Stomach smooth muscle (tissue), 2 donors: ENCODE data around the gene LRIT3.

Experiments used
- H3K27ac ChIP-seq: one replicate; pipeline ENCODE4 v1.7.0; 2013; ENCODE audit warnings: mild to moderate bottlenecking, low read length, inconsistent platforms
- H3K27me3 ChIP-seq, 2 donors: one replicate each; pipeline ENCODE4 v1.7.0; 2013; ENCODE audit warnings: low read length in 2 of 2; ENCODE audit not compliant: insufficient read depth in 2 of 2, control insufficient read depth in 1 of 2
- H3K36me3 ChIP-seq, 2 donors: one replicate each; pipeline ENCODE4 v1.7.0; 2013; ENCODE audit warnings: low read length in 2 of 2; ENCODE audit not compliant: control insufficient read depth in 2 of 2, insufficient read depth in 2 of 2
- H3K4me1 ChIP-seq: one replicate; pipeline ENCODE4 v1.7.0; 2013; ENCODE audit warnings: low read length; ENCODE audit not compliant: control insufficient read depth, insufficient read depth
- H3K4me3 ChIP-seq, 2 donors: one replicate each; pipeline ENCODE4 v1.7.0; 2013; ENCODE audit warnings: low read length in 2 of 2
- H3K9ac ChIP-seq, 2 donors: one replicate each; pipeline ENCODE4 v1.7.0; 2013; ENCODE audit warnings: low read length in 2 of 2, mild to moderate bottlenecking in 1 of 2
- H3K9me3 ChIP-seq, 2 donors: one replicate each; pipeline ENCODE4 v1.7.0; 2013; ENCODE audit warnings: low read length in 2 of 2; ENCODE audit not compliant: control insufficient read depth in 2 of 2
- donor health status: healthy.
- donor health status: Pancreatic carcinoma.

LRIT3 gene

DNA sequence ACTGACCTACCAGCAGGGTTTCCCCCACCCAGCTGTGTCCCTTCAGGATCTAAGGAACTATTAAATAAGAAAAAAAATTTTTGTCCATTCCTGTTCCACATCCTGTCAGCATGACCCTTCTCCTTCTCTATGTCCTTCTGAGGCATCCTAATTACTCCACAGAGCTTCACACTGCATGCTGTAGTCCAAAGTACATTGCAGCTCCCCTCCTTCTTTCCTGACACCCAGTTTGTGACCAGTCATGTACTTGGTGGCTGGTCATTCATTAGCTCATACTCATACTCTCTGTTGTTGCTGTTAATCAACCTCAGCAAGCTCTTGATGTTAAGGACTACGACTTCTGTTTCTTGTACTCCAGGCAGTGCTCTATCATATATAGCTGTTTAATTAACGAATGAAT, 62.3 kb downstream of the LRIT3 start:
- Histone ChIP-seq H3K9ac (no peak overlapping the region), H3K27ac (no peak overlapping the region), H3K4me1 (no peaks in the 10 kb centered on the region), H3K4me3 (no peak overlapping the region), H3K36me3 (no peaks in the 10 kb centered on the region), H3K9me3 (no peaks in the 10 kb centered on the region), H3K27me3 (no peaks in the 10 kb centered on the region)

DNA sequence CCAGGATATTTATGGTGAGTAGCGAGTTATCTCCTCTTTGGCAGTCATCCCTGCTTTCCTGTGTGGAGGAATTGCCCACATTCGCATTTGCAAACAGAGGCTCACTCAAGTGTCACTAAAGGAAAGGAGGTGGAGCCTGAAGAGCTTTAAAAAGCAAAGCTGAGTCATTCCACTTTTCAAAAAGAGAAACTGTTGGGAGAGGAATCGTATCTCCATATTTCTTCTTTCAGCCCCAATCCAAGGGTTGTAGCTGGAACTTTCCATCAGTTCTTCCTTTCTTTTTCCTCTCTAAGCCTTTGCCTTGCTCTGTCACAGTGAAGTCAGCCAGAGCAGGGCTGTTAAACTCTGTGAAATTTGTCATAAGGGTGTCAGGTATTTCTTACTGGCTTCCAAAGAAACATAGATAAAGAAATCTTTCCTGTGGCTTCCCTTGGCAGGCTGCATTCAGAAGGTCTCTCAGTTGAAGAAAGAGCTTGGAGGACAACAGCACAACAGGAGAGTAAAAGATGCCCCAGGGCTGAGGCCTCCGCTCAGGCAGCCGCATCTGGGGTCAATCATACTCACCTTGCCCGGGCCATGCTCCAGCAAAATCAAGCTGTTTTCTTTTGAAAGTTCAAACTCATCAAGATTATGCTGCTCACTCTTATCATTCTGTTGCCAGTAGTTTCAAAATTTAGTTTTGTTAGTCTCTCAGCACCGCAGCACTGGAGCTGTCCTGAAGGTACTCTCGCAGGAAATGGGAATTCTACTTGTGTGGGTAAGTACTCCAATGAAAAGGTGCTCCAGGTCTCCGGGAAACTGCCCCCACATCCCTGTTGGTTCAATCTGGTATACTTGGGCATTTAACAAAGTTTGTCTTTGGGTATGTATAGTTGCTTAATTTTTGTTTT, 65.0 kb downstream of the LRIT3 start, which contains the start of gene EGF:
TSS of gene EGF (plus strand) at position 178 of the 890 bp plus-strand sequence. CDS start at position 631, 453 bp downstream.
- no peak within 1 kb of the TSS for H3K9ac ChIP-seq
- H3K4me3 ChIP-seq = no peak within 1 kb of the TSS
- peak within 1 kb of the TSS; percentile 11 for H3K27ac ChIP-seq

GRCh38 chr4:109913596-109914241, 65.8 kb downstream of the LRIT3 start:
- Histone ChIP-seq H3K27ac (no peak overlapping the region), H3K9me3 (no peaks in the 10 kb centered on the region), H3K9ac (no peak overlapping the region), H3K4me1 (no peaks in the 10 kb centered on the region), H3K4me3 (no peak overlapping the region), H3K27me3 (no peaks in the 10 kb centered on the region), H3K36me3 (no peaks in the 10 kb centered on the region)

More for the DNA sequence above, 65.0 kb downstream of the LRIT3 start, which contains the start of gene EGF:
- no peaks in the 10 kb centered on the region for H3K27me3 ChIP-seq
- H3K4me1 ChIP-seq = no peaks in the 10 kb centered on the region
- H3K9me3 ChIP-seq = no peaks in the 10 kb centered on the region
- H3K36me3 ChIP-seq = no peaks in the 10 kb centered on the region

DNA sequence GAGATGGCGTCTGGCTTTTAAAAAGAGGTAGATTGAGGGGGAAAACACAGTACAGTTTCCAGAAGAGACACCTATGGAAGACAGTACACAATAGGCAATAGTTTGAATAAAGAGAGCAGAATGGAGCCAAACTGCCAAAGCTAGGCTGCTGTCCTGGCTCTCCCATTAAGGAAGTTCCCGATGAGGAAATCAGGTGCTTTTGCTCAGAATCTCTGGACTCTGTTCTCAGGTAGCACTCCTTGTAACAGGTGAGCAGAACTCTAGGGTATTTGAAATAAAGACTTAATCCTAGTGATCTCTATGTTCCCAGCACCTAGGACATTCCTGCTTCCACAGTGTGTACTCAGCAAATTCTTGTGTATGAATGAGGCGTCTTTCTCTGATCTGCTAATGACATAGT, 66.4 kb downstream of the LRIT3 start:
- no peaks in the 10 kb centered on the region for H3K9me3 ChIP-seq
- no peaks in the 10 kb centered on the region for H3K36me3 ChIP-seq
- no peaks in the 10 kb centered on the region for H3K27me3 ChIP-seq
- H3K4me3 ChIP-seq = no peak overlapping the region
- H3K9ac ChIP-seq = no peak overlapping the region
- H3K27ac ChIP-seq = no peak overlapping the region
- H3K4me1 ChIP-seq = no peaks in the 10 kb centered on the region

GRCh38 chr4:109915385-109916026, 67.6 kb downstream of the LRIT3 start:
- Histone ChIP-seq H3K4me3 (no peak overlapping the region), H3K4me1 (no peaks in the 10 kb centered on the region), H3K9me3 (no peaks in the 10 kb centered on the region), H3K27me3 (no peaks in the 10 kb centered on the region), H3K27ac (no peak overlapping the region), H3K9ac (no peak overlapping the region), H3K36me3 (no peaks in the 10 kb centered on the region)

DNA sequence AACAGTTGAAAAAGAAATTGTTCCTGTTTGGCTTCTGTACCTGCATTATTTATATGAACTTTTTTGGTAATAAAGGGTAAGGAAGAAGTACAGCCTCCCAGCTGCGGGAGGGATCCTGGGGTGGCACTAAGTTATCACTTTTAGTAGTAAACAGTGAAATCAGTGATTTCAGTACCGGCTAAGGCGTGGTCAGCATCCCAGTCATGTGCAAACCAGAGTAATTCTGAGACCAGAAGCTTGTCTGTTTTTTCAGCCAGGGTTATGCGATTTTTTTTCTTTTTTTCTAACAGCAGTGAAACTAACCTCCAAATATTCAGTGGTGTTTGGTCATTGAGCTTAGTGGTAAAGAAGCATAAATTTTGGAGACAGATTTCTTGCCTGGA, 68.1 kb downstream of the LRIT3 start:
- Histone ChIP-seq H3K9me3 (no peaks in the 10 kb centered on the region), H3K4me1 (no peaks in the 10 kb centered on the region), H3K4me3 (no peak overlapping the region), H3K36me3 (no peaks in the 10 kb centered on the region), H3K27me3 (no peaks in the 10 kb centered on the region), H3K27ac (no peak overlapping the region), H3K9ac (no peak overlapping the region)

DNA sequence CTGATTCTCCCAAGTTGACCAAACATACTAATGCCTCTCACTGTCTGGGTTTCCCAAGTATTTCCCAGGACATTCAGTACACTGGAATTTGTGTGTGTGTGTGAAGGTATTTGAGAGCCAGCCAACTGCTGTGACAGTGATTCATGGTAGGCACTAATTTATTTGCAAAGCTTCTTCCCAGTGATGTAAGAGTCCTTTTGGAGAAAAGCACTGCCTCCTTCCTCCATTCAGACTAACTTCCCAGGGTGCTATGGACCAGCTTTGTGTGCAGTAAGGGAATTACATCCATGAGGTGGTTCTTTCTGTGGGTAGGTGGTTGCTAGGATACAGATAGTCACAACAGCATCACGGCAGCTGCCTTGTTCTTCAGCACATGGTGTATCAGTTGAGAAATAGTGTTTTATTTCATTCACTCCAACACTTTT, 73.5 kb downstream of the LRIT3 start:
- Histone ChIP-seq H3K4me3 (no peak overlapping the region), H3K9ac (no peak overlapping the region), H3K27me3 (no peaks in the 10 kb centered on the region), H3K36me3 (no peaks in the 10 kb centered on the region), H3K4me1 (no peaks in the 10 kb centered on the region), H3K27ac (no peak overlapping the region), H3K9me3 (no peaks in the 10 kb centered on the region)
